ENCODE results near the gene MSL2.
A peak's percentile ranks its signal among the peaks of the same experiment; 100 is the strongest.

The MSL2 gene, protein sequence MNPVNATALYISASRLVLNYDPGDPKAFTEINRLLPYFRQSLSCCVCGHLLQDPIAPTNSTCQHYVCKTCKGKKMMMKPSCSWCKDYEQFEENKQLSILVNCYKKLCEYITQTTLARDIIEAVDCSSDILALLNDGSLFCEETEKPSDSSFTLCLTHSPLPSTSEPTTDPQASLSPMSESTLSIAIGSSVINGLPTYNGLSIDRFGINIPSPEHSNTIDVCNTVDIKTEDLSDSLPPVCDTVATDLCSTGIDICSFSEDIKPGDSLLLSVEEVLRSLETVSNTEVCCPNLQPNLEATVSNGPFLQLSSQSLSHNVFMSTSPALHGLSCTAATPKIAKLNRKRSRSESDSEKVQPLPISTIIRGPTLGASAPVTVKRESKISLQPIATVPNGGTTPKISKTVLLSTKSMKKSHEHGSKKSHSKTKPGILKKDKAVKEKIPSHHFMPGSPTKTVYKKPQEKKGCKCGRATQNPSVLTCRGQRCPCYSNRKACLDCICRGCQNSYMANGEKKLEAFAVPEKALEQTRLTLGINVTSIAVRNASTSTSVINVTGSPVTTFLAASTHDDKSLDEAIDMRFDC

DNA sequence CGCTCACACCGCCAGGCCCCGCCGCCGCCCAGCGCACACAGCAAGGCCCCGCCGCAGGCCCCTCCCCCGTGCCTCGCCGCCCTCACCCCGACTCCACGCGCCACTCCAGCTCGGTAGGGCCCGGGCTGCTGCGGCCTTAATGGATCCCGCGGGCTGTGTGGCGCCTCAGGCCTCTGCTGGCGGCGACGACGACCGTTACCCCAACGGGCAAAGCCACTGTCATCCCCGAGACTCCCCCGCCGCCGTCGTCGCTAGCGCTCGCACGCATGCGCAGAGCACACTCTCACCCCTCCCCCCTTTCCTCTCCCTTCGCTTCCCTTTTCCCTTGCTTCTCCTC is at the start of gene MSL2:
Gene MSL2, minus strand, starts transcription at position 272 of the 337 bp plus-strand sequence. CDS start 1,222 bp downstream, outside the sequence.
- TF ChIP-seq YY1 (IDR thresholded peaks at IDR 0.05; ENCODE audit: insufficient read depth, insufficient read length) = no peak
- TF ChIP-seq ZNF274 (IDR thresholded peaks at IDR 0.05; ENCODE audit: low read depth, low read length) = no peak
- no peak for TF ChIP-seq SUZ12 (IDR thresholded peaks at IDR 0.05; ENCODE audit: extremely low read depth, insufficient read depth, insufficient read length)
- H3K9ac ChIP-seq (ENCODE audit: insufficient read length, low read depth) = peak within 1 kb of the TSS; percentile 97
- peak within 1 kb of the TSS; percentile 82 for H3K4me3 ChIP-seq (ENCODE audit: insufficient read length, low read depth)
- peaks cover 2% of the 10 kb centered on the region for H3K4me1 ChIP-seq (ENCODE audit: insufficient read depth, insufficient read length)
- H3K36me3 ChIP-seq (ENCODE audit: insufficient read depth, insufficient read length, low read length) = peaks cover 8% of the 10 kb centered on the region
- DNase-seq (ENCODE audit: low read depth, low spot score) = no peak
- H3K27me3 ChIP-seq (ENCODE audit: insufficient read depth, insufficient read length) = no peaks in the 10 kb centered on the region
- peaks cover 9% of the 10 kb centered on the region; the same call in 1 of the 2 replicates for H3K9me3 ChIP-seq (ENCODE audit: insufficient read depth, low read length)

DNA sequence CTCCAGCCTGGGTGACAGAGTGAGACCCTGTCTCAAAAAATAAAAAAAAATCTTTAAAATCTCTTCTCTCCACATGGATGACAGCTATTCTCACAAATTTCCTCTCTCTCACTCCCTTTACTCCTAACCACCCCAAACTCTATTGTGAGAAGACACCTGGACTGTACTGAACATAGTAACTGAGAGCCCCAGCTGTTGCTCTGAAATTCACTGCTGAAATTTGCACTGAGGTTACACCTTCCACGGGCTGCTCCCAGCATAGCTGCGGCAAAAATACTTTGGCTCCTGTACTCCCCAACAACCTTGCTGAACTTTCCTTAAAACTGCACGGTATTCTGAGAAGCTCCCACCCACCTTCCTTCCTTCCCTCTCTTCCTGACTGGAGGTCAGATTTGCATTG is 49.6 kb upstream of the MSL2 start:
- Histone ChIP-seq H3K36me3 (ENCODE audit: insufficient read depth, insufficient read length, low read length) (no peaks in the 10 kb centered on the region), H3K4me1 (ENCODE audit: insufficient read depth, insufficient read length) (peaks cover 4% of the 10 kb centered on the region), H3K9ac (ENCODE audit: insufficient read length, low read depth) (no peak overlapping the region), H3K9me3 (ENCODE audit: insufficient read depth, low read length) (no peaks in the 10 kb centered on the region), H3K27me3 (ENCODE audit: insufficient read depth, insufficient read length) (no peaks in the 10 kb centered on the region), H3K4me3 (ENCODE audit: insufficient read length, low read depth) (no peak overlapping the region)
- no peak for TF ChIP-seq SUZ12 (IDR thresholded peaks at IDR 0.05; ENCODE audit: extremely low read depth, insufficient read depth, insufficient read length)
- no peak for TF ChIP-seq YY1 (IDR thresholded peaks at IDR 0.05; ENCODE audit: insufficient read depth, insufficient read length)
- no peak for TF ChIP-seq ZNF274 (IDR thresholded peaks at IDR 0.05; ENCODE audit: low read depth, low read length)
- no peak for DNase-seq (ENCODE audit: low read depth, low spot score)

DNA sequence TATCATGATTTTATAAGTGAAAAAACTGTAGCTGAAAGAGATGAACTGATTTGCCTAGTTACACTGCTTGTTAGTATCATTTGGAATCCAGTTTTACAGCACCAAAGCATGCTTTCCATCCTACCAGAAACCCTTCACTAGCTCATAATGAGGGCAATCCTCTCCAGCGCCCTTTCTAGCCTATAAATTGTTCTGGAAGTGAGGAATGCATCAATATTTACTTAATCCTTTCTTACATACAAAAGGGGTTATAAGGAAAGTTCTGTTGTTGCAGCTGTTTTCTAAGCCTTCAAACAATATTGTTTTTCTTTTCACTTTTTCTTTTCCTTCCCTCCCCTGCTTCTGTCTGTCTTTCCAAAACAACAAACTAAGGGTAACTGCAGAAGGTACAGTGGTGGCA is 43.0 kb upstream of the MSL2 start:
- H3K9me3 ChIP-seq (ENCODE audit: insufficient read depth, low read length) = no peaks in the 10 kb centered on the region
- TF ChIP-seq ZNF274 (IDR thresholded peaks at IDR 0.05; ENCODE audit: low read depth, low read length) (no peak), SUZ12 (IDR thresholded peaks at IDR 0.05; ENCODE audit: extremely low read depth, insufficient read depth, insufficient read length) (no peak), YY1 (IDR thresholded peaks at IDR 0.05; ENCODE audit: insufficient read depth, insufficient read length) (no peak)
- H3K4me3 ChIP-seq (ENCODE audit: insufficient read length, low read depth) = no peak overlapping the region
- no peak overlapping the region for H3K9ac ChIP-seq (ENCODE audit: insufficient read length, low read depth)
- no peak for DNase-seq (ENCODE audit: low read depth, low spot score)
- peaks cover 8% of the 10 kb centered on the region for H3K4me1 ChIP-seq (ENCODE audit: insufficient read depth, insufficient read length)
- no peaks in the 10 kb centered on the region for H3K36me3 ChIP-seq (ENCODE audit: insufficient read depth, insufficient read length, low read length)
- H3K27me3 ChIP-seq (ENCODE audit: insufficient read depth, insufficient read length) = no peaks in the 10 kb centered on the region

DNA sequence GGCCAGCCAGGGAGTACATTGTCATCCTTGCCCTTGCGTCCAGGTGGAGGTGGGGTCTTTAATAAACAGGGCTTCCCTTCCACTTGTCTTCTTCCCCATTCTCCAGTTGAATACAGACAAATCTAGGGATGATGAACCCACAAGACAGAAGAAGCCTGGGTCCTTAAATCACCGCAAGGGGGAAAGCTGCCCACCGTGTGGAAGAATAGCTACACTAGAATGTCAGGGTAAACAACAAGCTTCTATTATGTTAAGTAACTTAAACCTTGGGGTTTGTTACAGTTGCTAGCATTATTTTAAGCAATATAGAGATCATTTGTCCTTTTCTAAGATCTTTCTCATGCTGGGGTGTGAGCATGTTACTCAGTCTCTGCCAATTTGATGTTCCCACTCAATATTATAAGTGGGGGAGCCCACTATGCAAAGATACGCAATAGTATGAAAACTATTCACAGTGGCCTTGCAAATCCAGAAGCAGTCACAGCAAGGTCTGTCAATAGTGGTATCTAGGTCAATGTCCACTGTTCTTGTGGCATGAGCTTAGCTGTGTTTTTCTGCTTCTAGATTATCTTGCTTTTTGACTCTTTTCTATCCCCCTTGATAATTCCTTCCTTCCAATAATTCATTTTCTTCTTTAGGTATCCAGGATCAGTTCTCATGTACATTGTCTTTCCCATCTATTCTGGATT is 42.0 kb upstream of the MSL2 start:
- no peak for TF ChIP-seq YY1 (IDR thresholded peaks at IDR 0.05; ENCODE audit: insufficient read depth, insufficient read length)
- TF ChIP-seq SUZ12 (IDR thresholded peaks at IDR 0.05; ENCODE audit: extremely low read depth, insufficient read depth, insufficient read length) = no peak
- TF ChIP-seq ZNF274 (IDR thresholded peaks at IDR 0.05; ENCODE audit: low read depth, low read length) = no peak
- Histone ChIP-seq H3K27me3 (ENCODE audit: insufficient read depth, insufficient read length) (no peaks in the 10 kb centered on the region), H3K9ac (ENCODE audit: insufficient read length, low read depth) (no peak overlapping the region), H3K4me3 (ENCODE audit: insufficient read length, low read depth) (no peak overlapping the region), H3K9me3 (ENCODE audit: insufficient read depth, low read length) (no peaks in the 10 kb centered on the region), H3K36me3 (ENCODE audit: insufficient read depth, insufficient read length, low read length) (no peaks in the 10 kb centered on the region), H3K4me1 (ENCODE audit: insufficient read depth, insufficient read length) (peaks cover 6% of the 10 kb centered on the region)
- no peak for DNase-seq (ENCODE audit: low read depth, low spot score)

DNA sequence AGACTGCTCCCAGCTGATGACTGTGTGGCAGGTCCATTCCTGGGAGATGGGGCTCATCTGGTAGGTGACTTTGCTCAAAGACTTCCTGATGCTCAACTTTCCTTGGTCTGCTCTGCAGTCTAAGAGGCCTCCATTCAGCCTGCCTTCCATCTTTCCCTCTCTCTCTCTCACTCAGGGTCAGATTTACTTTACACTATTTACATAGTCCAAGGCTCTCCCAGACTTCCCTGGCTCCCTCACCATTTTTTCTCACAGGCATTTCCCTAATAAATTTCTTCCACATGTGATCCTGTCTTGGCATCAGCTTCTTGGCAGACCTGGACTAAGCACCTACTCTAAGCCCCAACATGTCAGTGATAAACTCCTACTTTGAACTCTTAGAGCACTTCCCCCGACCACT is 41.0 kb upstream of the MSL2 start:
- H3K4me3 ChIP-seq (ENCODE audit: insufficient read length, low read depth) = no peak overlapping the region
- DNase-seq (ENCODE audit: low read depth, low spot score) = no peak
- H3K27me3 ChIP-seq (ENCODE audit: insufficient read depth, insufficient read length) = no peaks in the 10 kb centered on the region
- H3K9me3 ChIP-seq (ENCODE audit: insufficient read depth, low read length) = no peaks in the 10 kb centered on the region
- peaks cover 6% of the 10 kb centered on the region for H3K4me1 ChIP-seq (ENCODE audit: insufficient read depth, insufficient read length)
- H3K9ac ChIP-seq (ENCODE audit: insufficient read length, low read depth) = no peak overlapping the region
- no peaks in the 10 kb centered on the region for H3K36me3 ChIP-seq (ENCODE audit: insufficient read depth, insufficient read length, low read length)
- TF ChIP-seq SUZ12 (IDR thresholded peaks at IDR 0.05; ENCODE audit: extremely low read depth, insufficient read depth, insufficient read length) (no peak), YY1 (IDR thresholded peaks at IDR 0.05; ENCODE audit: insufficient read depth, insufficient read length) (no peak), ZNF274 (IDR thresholded peaks at IDR 0.05; ENCODE audit: low read depth, low read length) (no peak)

DNA sequence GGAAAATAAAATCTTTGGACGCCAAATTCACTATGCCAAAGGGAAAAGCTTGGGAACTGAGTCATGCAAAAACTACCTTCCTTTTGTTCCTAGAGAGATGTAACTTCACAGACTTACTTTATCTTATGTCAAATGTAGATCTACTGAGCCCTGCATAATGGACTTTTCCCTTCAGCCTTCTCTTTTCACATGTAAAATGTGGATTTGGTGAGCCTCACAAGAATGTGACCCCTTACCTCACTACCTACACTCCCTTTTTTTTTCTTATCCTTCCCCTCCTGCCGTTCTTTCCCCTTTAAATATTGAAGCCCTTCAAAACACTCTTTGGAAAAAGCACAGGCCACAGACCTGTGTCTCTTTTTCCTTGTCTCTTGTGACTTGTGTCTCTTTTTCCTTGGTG is 40.0 kb upstream of the MSL2 start:
- peak; percentile 58 for DNase-seq (ENCODE audit: low read depth, low spot score)
- peaks cover 6% of the 10 kb centered on the region for H3K4me1 ChIP-seq (ENCODE audit: insufficient read depth, insufficient read length)
- no peaks in the 10 kb centered on the region for H3K27me3 ChIP-seq (ENCODE audit: insufficient read depth, insufficient read length)
- H3K9me3 ChIP-seq (ENCODE audit: insufficient read depth, low read length) = no peaks in the 10 kb centered on the region
- TF ChIP-seq SUZ12 (IDR thresholded peaks at IDR 0.05; ENCODE audit: extremely low read depth, insufficient read depth, insufficient read length) = no peak
- no peak for TF ChIP-seq ZNF274 (IDR thresholded peaks at IDR 0.05; ENCODE audit: low read depth, low read length)
- TF ChIP-seq YY1 (IDR thresholded peaks at IDR 0.05; ENCODE audit: insufficient read depth, insufficient read length) = no peak
- no peak overlapping the region for H3K9ac ChIP-seq (ENCODE audit: insufficient read length, low read depth)
- H3K36me3 ChIP-seq (ENCODE audit: insufficient read depth, insufficient read length, low read length) = no peaks in the 10 kb centered on the region
- H3K4me3 ChIP-seq (ENCODE audit: insufficient read length, low read depth) = no peak overlapping the region

DNA sequence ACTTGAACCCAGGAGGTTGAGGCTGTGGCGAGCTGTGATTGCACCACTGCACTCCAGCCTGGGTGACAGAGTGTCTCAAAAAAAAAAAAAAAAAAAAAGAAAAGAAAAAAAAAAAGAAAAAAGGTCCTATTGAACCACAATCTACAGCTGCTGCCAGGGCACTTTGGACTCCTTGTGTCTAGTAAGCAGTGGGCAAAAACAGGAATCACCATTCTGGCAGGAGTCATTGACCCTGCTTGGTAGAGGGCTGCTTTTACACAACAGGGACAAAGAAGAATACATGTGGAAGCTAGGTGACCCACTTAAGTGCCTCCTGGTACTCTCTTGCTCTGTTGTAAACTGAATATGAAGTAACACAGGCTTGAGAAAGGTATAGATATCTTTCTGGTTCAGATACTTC is 39.4 kb upstream of the MSL2 start:
- H3K36me3 ChIP-seq (ENCODE audit: insufficient read depth, insufficient read length, low read length) = no peaks in the 10 kb centered on the region
- no peaks in the 10 kb centered on the region for H3K9me3 ChIP-seq (ENCODE audit: insufficient read depth, low read length)
- no peaks in the 10 kb centered on the region for H3K27me3 ChIP-seq (ENCODE audit: insufficient read depth, insufficient read length)
- H3K4me3 ChIP-seq (ENCODE audit: insufficient read length, low read depth) = no peak overlapping the region
- no peak for DNase-seq (ENCODE audit: low read depth, low spot score)
- H3K9ac ChIP-seq (ENCODE audit: insufficient read length, low read depth) = peak overlapping the region; percentile 47
- TF ChIP-seq YY1 (IDR thresholded peaks at IDR 0.05; ENCODE audit: insufficient read depth, insufficient read length) = no peak
- TF ChIP-seq ZNF274 (IDR thresholded peaks at IDR 0.05; ENCODE audit: low read depth, low read length) = no peak
- TF ChIP-seq SUZ12 (IDR thresholded peaks at IDR 0.05; ENCODE audit: extremely low read depth, insufficient read depth, insufficient read length) = no peak
- peaks cover 6% of the 10 kb centered on the region for H3K4me1 ChIP-seq (ENCODE audit: insufficient read depth, insufficient read length)
